GM18508 (cell line): Measurements from ENCODE around the gene PSG3.
"Not testable (repeated sequence)": the region's sequence is repeated elsewhere in the genome, so short reads cannot be mapped to it uniquely, and the experiment has no call there.

Source experiments
- ATAC-seq: cut with Tn5 transposase; IDR thresholded peaks from one replicate; pipeline ENCODE4 v1.9.1; 2021; ENCODE audit warnings: moderate number of reproducible peaks; ENCODE audit not compliant: insufficient read depth, unreplicated experiment

The PSG3 gene

GRCh38 chr19:42697884-42698283, 42.4 kb downstream of the PSG3 start:
- no peak for ATAC-seq

- no peak for ATAC-seq
These were observed 44.3 kb downstream of the PSG3 start for GRCh38 chr19:42695811-42696503.

GRCh38 chr19:42693760-42694350, 46.4 kb downstream of the PSG3 start:
- no peak for ATAC-seq

GRCh38 chr19:42683917-42684513, 56.3 kb downstream of the PSG3 start:
- ATAC-seq = no peak

- not testable (repeated sequence) for ATAC-seq
These were observed 64.0 kb downstream of the PSG3 start for GRCh38 chr19:42676326-42676725.

- ATAC-seq = not testable (repeated sequence)
These were observed 65.7 kb downstream of the PSG3 start for GRCh38 chr19:42674549-42674948.
